ENCODE measurements around the gene AHRR. TPM values are rescaled to one million over a fixed set of nuclear protein-coding genes. Genes with fewer than 3 reads are reported as not detected.
A peak's percentile ranks its signal among the peaks of the same experiment; 100 is the strongest.

Gene AHRR
- total and polyA plus RNA-seq, 8 donors: 0.63 to 47.8 (median 1.1) TPM; not detected in 1

DNA sequence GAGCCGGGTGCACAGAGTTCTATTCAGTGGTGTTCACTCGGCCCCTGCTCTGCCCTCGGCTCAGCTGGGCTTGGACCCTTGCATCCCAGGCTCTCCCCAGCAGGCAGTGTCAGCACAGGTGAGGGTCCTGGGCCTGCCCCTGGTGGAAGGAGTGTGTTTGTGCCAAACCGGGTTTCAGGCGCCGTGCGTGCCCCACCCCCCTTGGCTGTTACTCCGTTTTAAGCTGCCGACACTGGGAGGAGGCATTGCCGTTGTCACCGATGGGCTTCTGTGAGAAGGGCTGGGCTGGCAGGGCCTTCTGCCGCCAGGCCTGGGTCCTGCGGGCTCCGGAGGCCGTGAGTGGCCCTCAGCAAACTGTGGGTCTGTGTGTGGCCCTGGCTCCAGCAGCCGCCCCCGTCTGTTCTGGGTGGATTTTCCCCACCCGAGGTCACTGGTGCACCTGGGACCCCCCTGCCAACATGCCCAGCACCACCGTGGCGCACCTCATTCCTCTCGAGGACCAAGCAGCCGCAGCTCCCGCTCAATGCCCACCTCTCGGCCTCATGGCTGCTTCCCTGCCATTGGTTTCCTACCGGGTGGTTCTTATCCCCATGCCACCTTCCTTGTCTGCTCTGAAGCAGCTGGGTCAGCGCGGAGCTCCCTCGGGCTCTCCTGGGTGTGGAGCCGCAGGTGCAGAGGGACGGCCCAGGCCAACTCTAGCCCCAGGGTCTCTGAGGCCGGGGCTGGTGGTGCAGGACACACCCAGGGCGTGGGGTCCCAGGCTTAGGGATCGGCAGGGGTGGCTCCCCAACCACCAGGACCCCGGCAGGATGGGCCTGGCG is 77.2 kb downstream of the AHRR start:
- Histone ChIP-seq H3K27ac (peak overlapping the region in 2 of 5 donors; percentile 1 to 70), H3K4me1 (peaks cover 10 to 18% (median 11%) of the 10 kb centered on the region in 4 donors), H3K9me3 (no peaks in the 10 kb centered on the region), H3K4me3 (no peak overlapping the region), H3K36me3 (no peaks in the 10 kb centered on the region), H3K27me3 (peaks cover 0 to 33% (median 0%) of the 10 kb centered on the region in 3 donors)
- TF ChIP-seq POLR2A (IDR thresholded peaks at IDR 0.05) (no peak), CTCF (IDR thresholded peaks at IDR 0.05) (no peak), POLR2AphosphoS5 (IDR thresholded peaks at IDR 0.05) (no peak), EP300 (IDR thresholded peaks at IDR 0.05) (no peak)
- WGBS, 5 donors: 89 to 92% (median 91%) methylated on average over 24 to 35 of the region's 35 CpGs
- intact Hi-C loops (cut with DNase I; ENCODE audit: low total_unique reads): no loop called here
- DNase-seq: peak in 1 of 2 donors; percentile 24

- Histone ChIP-seq H3K27ac (peak overlapping the region; percentile 13 to 74 (median 59)), H3K36me3 (no peaks in the 10 kb centered on the region), H3K9me3 (no peaks in the 10 kb centered on the region), H3K4me3 (peak overlapping the region in 3 of 4 donors; percentile 11 to 39 (median 25)), H3K4me1 (peaks cover 10 to 18% (median 11%) of the 10 kb centered on the region in 4 donors), H3K27me3 (peaks cover 0 to 33% (median 0%) of the 10 kb centered on the region in 3 donors)
- DNase-seq: peak; percentile 74 to 97
- intact Hi-C loops (cut with DNase I; ENCODE audit: low total_unique reads): no loop called here
- 29 to 36% (median 33%) methylated on average over 21 to 45 of the region's 45 CpGs for WGBS, 5 donors
- peak; percentile 13 to 30 (median 27) for TF ChIP-seq POLR2AphosphoS5 (IDR thresholded peaks at IDR 0.05)
- no peak for TF ChIP-seq CTCF (IDR thresholded peaks at IDR 0.05)
These were observed 78.1 kb downstream of the AHRR start for GRCh38 chr5:399296-400281.

DNA sequence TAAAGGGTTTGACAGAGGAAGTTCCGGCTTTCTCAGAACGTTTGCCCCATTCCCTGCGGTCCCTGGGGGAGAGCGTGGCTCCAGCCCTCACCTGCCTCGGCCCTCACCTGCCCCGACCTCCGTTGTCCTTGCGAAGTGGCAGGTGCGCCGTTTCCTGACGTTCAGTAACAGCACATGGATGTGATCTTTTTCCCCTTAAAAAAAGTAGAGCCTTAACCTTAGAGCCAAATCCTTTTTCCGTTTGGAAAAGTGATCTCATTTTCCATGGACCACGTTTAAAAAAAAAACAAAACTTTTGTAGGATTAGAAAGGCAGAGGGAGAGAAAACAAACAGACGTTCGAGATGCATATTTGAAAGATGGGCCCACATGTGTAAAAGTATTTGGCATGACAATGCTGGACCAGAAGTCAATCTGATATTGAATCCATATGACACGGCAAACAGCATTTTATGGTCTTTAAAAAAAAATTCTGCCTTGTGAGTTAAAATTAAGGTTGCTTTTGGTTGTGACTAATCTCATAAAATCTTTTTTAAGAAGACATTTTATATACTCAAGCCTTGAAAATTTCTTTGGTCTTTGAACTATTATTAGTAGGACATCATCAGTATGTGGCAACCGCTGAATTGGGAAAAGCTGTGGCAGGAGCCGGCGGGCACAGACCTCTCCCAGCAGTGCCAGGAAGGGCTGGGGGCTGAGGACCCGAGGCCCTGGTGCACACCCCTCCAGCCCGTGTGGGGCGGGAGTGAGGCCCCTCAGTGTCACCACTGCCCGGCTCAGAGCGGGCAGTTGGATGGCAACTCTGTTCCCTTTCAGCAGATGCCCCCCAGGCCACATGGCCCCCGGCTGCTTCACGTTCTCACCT is 79.0 kb downstream of the AHRR start:
- H3K27me3 ChIP-seq: peaks cover 0 to 33% (median 0%) of the 10 kb centered on the region in 3 donors
- TF ChIP-seq POLR2A (IDR thresholded peaks at IDR 0.05): no peak
- no peak for TF ChIP-seq EP300 (IDR thresholded peaks at IDR 0.05)
- TF ChIP-seq POLR2AphosphoS5 (IDR thresholded peaks at IDR 0.05): no peak
- no peak for TF ChIP-seq CTCF (IDR thresholded peaks at IDR 0.05)
- peak overlapping the region in 4 of 5 donors; percentile 5 to 74 (median 64) for H3K27ac ChIP-seq
- peaks cover 10 to 18% (median 11%) of the 10 kb centered on the region in 4 donors for H3K4me1 ChIP-seq
- no peaks in the 10 kb centered on the region for H3K9me3 ChIP-seq
- H3K36me3 ChIP-seq: no peaks in the 10 kb centered on the region
- WGBS, 5 donors: 43 to 53% (median 48%) methylated on average over 26 of the region's 26 CpGs
- intact Hi-C loops (cut with DNase I; ENCODE audit: low total_unique reads): no loop called here
- peak overlapping the region in 3 of 4 donors; percentile 11 to 39 (median 25) for H3K4me3 ChIP-seq
- DNase-seq: no peak

All from stomach (tissue), 9 donors.